Keratinocyte (primary cell): ENCODE data around the gene DYNLRB1. TPM values are rescaled to one million over a fixed set of nuclear protein-coding genes. Genes with fewer than 3 reads are reported as not detected.

Experiments
- DNase-seq: peaks from one replicate; pipeline ENCODE4 v3.0.0-alpha.2; 2011; ENCODE audit warnings: low read depth, missing footprints, low spot score
- FAIRE-seq: peaks from 2 replicates; lab custom pipeline; 2011; peaks lifted over from hg19 to GRCh38; lab: Jason Lieb, UNC
- H2AFZ ChIP-seq: 2 replicates; pipeline ENCODE4 v1.6.0; 2012; ENCODE audit warnings: low read length, control low read depth, inconsistent platforms; ENCODE audit not compliant: control insufficient read depth
- H3K27ac ChIP-seq: 2 replicates; pipeline ENCODE4 v1.5.1; 2011; ENCODE audit warnings: low read length; ENCODE audit not compliant: control insufficient read depth, insufficient read depth
- H3K27me3 ChIP-seq: 3 replicates; pipeline ENCODE4 v1.6.0; 2011; ENCODE audit warnings: low read length; ENCODE audit not compliant: control insufficient read depth, insufficient read depth; ENCODE audit errors: extremely low read depth
- H3K36me3 ChIP-seq, 2 experiments: 2 replicates in 1 of 2; 3 replicates in 1 of 2; pipeline ENCODE4 v1.5.1; 2011; ENCODE audit warnings: low read length in 2 of 2, mild to moderate bottlenecking in 1 of 2; ENCODE audit not compliant: control insufficient read depth in 2 of 2, insufficient read depth in 2 of 2; ENCODE audit errors: extremely low read depth in 1 of 2
- H3K4me1 ChIP-seq: 3 replicates; pipeline ENCODE4 v1.5.1; 2011; ENCODE audit warnings: low read length; ENCODE audit not compliant: control insufficient read depth, insufficient read depth; ENCODE audit errors: extremely low read depth
- H3K4me2 ChIP-seq: 3 replicates; pipeline ENCODE4 v1.6.0; 2011; ENCODE audit warnings: low read depth, low read length; ENCODE audit not compliant: control insufficient read depth, insufficient read depth; ENCODE audit errors: extremely low read depth
- H3K4me3 ChIP-seq, 3 experiments: fragments of 200-600 bp in 1 of 3; sonication (generic) in 1 of 3; 2 replicates in 2 of 3; 3 replicates in 1 of 3; pipeline ENCODE4 v1.5.1; 2011 to 2016; ENCODE audit warnings: low read length in 3 of 3, mild to moderate bottlenecking in 3 of 3, control low read depth in 2 of 3, inconsistent platforms in 1 of 3, low read depth in 1 of 3, mixed read lengths in 1 of 3, mixed run types in 1 of 3, moderate library complexity in 1 of 3; ENCODE audit not compliant: control insufficient read depth in 2 of 3, insufficient read depth in 2 of 3; ENCODE audit errors: extremely low read depth in 1 of 3
- H3K79me2 ChIP-seq: 2 replicates; pipeline ENCODE4 v1.6.0; 2012; ENCODE audit warnings: low read length; ENCODE audit not compliant: control insufficient read depth, insufficient read depth
- H3K9ac ChIP-seq: 3 replicates; pipeline ENCODE4 v1.6.0; 2011; ENCODE audit warnings: low read length; ENCODE audit not compliant: control insufficient read depth, insufficient read depth; ENCODE audit errors: extremely low read depth
- H3K9me1 ChIP-seq: 3 replicates; pipeline ENCODE4 v1.6.0; 2011; ENCODE audit warnings: low read length; ENCODE audit not compliant: control insufficient read depth, insufficient read depth; ENCODE audit errors: extremely low read depth
- H3K9me3 ChIP-seq: 2 replicates; pipeline ENCODE4 v1.5.1; 2012; ENCODE audit warnings: low read depth, low read length; ENCODE audit not compliant: control insufficient read depth
- H4K20me1 ChIP-seq: 3 replicates; pipeline ENCODE4 v1.6.0; 2011; ENCODE audit warnings: low read length; ENCODE audit not compliant: control insufficient read depth, insufficient read depth; ENCODE audit errors: extremely low read depth
- EZH2 ChIP-seq: IDR thresholded peaks from one replicate; pipeline ENCODE4 v1.6.1; 2012; ENCODE audit warnings: inconsistent platforms, mild to moderate bottlenecking, low read length, moderate library complexity
- dilution Hi-C: fragments of 300-500 bp; cut with MboI; formaldehyde crosslinking; loops from one replicate; pipeline ENCODE4 v1.7.0; 2020; ENCODE audit warnings: low sequenced_read_pairs; ENCODE audit not compliant: extremely low pct_ligation_motif_present
- polyA plus RNA-seq, 5 experiments: library from polyadenylated mRNA; depleted of rRNA in 3 of 5; stranded (reverse) in 3 of 5; stranded (forward) in 1 of 5; unstranded in 1 of 5; fragments of >200 nt; gene quantifications; 1 replicate in 1 of 5; 2 replicates in 3 of 5; 3 replicates in 1 of 5; pipeline versions ENCODE4 v1.2.1 to v1.2.3, GENCODE V29; 2011 to 2012; ENCODE audit warnings: missing spikeins in 2 of 5, low read depth in 1 of 5, low replicate concordance in 1 of 5
- TF ChIP-seq, protein P1 (sequence below), 3 experiments: IDR thresholded peaks in 1 of 3; conservative IDR thresholded peaks in 1 of 3; optimal IDR thresholded peaks in 1 of 3; 2 replicates in 2 of 3; 3 replicates in 1 of 3; pipeline versions ENCODE3 to v1.5.1; 2011; ENCODE audit warnings: low read length in 3 of 3, mild to moderate bottlenecking in 3 of 3, moderate library complexity in 2 of 3, control low read depth in 1 of 3, inconsistent platforms in 1 of 3; ENCODE audit not compliant: insufficient read depth in 2 of 3; ENCODE audit errors: extremely low read depth in 1 of 3

Gene DYNLRB1
- polyA plus RNA-seq, 1 donor (not counting 4 experiments of a cell fraction or from before 2014, with no cell fraction given), result 156 TPM

DNA sequence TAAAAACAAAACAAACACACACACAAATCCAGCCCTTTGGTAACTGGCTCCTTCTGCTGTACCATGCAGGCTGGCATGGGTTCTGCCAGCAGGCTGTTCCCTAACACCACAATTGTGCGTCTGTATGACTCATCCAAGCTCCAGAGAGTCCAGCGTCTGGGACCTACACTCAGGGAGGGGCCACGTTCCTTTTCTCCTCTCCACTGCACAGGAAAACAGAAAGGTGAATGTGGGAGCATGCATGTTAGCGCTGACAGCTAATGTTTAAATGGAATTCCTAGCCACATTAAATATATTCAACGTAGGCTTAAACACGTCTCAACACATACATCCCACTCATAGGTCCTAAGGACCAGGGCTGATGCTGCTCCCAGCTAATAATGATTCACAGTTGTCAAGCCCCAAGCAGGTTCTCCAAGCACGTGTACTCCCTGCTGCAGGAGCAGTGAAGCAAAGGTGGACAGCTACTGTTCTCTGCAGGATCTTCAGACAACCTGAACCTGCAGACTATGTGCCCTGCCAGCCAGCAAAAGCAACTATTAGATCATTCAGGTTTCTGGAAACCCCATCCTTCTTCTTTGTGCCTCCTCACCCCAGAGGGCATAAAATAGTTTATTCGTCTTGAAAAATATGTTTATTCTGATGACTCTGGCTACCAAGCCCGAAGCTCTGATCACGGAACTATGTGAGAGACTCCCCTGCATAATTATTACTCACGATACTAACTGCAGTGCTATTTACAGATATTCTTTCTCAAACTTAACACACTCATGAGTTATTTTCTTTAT, 63.2 kb downstream of the DYNLRB1 start:
- TF ChIP-seq, protein P1, sequence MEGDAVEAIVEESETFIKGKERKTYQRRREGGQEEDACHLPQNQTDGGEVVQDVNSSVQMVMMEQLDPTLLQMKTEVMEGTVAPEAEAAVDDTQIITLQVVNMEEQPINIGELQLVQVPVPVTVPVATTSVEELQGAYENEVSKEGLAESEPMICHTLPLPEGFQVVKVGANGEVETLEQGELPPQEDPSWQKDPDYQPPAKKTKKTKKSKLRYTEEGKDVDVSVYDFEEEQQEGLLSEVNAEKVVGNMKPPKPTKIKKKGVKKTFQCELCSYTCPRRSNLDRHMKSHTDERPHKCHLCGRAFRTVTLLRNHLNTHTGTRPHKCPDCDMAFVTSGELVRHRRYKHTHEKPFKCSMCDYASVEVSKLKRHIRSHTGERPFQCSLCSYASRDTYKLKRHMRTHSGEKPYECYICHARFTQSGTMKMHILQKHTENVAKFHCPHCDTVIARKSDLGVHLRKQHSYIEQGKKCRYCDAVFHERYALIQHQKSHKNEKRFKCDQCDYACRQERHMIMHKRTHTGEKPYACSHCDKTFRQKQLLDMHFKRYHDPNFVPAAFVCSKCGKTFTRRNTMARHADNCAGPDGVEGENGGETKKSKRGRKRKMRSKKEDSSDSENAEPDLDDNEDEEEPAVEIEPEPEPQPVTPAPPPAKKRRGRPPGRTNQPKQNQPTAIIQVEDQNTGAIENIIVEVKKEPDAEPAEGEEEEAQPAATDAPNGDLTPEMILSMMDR (optimal IDR thresholded peaks at IDR 0.05 in 1 of 3, IDR thresholded peaks at IDR 0.05 in 1 of 3, conservative IDR thresholded peaks at IDR 0.05 in 1 of 3; ENCODE audit: extremely low read depth in 1 of 3, insufficient read depth in 2 of 3, low read length in 3 of 3), result peak; percentile 76 to 96 (median 96)
- no peak for TF ChIP-seq EZH2
- Histone ChIP-seq H3K4me3 (no peak overlapping the region), H3K27ac (peak overlapping the region; percentile 5), H3K36me3 (peaks cover 4 to 5% of the 10 kb centered on the region in 2 experiments), H3K4me2 (peak overlapping the region; percentile 47), H3K27me3 (no peaks in the 10 kb centered on the region), H3K79me2 (no peaks in the 10 kb centered on the region), H2AFZ (no peak overlapping the region), H3K9me3 (no peaks in the 10 kb centered on the region), H3K9me1 (peaks cover 2% of the 10 kb centered on the region), H3K4me1 (peaks cover 25% of the 10 kb centered on the region), H3K9ac (peak overlapping the region; percentile 17), H4K20me1 (no peaks in the 10 kb centered on the region)
- DNase-seq (peak; percentile 88), FAIRE-seq (peak; percentile 99)
- dilution Hi-C loops, result no loop called here

- Histone ChIP-seq H3K4me3 (no peak overlapping the region), H3K79me2 (no peaks in the 10 kb centered on the region), H3K27ac (no peak overlapping the region), H3K9ac (no peak overlapping the region), H4K20me1 (no peaks in the 10 kb centered on the region), H3K36me3 (peaks cover 0 to 2% of the 10 kb centered on the region in 2 experiments), H3K9me1 (peaks cover 2% of the 10 kb centered on the region), H3K9me3 (no peaks in the 10 kb centered on the region), H3K27me3 (no peaks in the 10 kb centered on the region), H2AFZ (no peak overlapping the region), H3K4me1 (peaks cover 25% of the 10 kb centered on the region), H3K4me2 (peak overlapping the region; percentile 45)
- TF ChIP-seq, protein P1 (optimal IDR thresholded peaks at IDR 0.05 in 1 of 3, IDR thresholded peaks at IDR 0.05 in 1 of 3, conservative IDR thresholded peaks at IDR 0.05 in 1 of 3; ENCODE audit: extremely low read depth in 1 of 3, insufficient read depth in 2 of 3, low read length in 3 of 3), result no peak
- no peak for TF ChIP-seq EZH2
- DNase-seq (no peak), FAIRE-seq (peak; percentile 41)
- dilution Hi-C loops, result no loop called here
These were observed 64.0 kb downstream of the DYNLRB1 start for GRCh38 chr20:34579979-34580940.
